ENCODE data around the gene MIPEP.

The MIPEP gene

DNA sequence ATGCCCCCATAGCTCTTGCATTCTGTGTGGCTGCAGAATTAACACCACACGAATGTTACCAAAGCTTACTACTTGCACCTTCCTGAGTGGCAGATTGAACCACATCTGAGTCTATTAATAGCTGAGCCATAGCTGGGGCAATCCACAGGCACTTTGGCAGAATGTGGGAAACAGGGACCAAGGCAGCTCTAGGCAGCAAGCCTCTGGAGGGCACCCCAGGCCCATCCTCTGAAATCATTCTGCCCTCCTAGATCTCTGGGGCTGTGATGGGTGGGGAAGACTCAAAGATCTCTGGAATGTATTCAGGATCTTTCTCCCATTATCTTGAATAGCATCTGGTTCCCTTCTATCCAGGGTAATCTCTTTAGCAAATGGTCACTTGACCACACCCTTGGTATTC, 179.7 kb downstream of the MIPEP start:
- Mint-ChIP-seq H3K27me3 (ENCODE audit: low read depth) (no peaks in the 10 kb centered on the region), H3K4me1 (peaks cover 19% of the 10 kb centered on the region), H3K4me3 (no peak overlapping the region), H3K9me3 (peaks cover 18% of the 10 kb centered on the region), H3K36me3 (ENCODE audit: low read depth) (no peaks in the 10 kb centered on the region), H3K27ac (no peak overlapping the region)
- TF ChIP-seq, protein P1, sequence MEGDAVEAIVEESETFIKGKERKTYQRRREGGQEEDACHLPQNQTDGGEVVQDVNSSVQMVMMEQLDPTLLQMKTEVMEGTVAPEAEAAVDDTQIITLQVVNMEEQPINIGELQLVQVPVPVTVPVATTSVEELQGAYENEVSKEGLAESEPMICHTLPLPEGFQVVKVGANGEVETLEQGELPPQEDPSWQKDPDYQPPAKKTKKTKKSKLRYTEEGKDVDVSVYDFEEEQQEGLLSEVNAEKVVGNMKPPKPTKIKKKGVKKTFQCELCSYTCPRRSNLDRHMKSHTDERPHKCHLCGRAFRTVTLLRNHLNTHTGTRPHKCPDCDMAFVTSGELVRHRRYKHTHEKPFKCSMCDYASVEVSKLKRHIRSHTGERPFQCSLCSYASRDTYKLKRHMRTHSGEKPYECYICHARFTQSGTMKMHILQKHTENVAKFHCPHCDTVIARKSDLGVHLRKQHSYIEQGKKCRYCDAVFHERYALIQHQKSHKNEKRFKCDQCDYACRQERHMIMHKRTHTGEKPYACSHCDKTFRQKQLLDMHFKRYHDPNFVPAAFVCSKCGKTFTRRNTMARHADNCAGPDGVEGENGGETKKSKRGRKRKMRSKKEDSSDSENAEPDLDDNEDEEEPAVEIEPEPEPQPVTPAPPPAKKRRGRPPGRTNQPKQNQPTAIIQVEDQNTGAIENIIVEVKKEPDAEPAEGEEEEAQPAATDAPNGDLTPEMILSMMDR (IDR thresholded peaks at IDR 0.05; ENCODE audit: unreplicated experiment in 3 of 3) = no peak

DNA sequence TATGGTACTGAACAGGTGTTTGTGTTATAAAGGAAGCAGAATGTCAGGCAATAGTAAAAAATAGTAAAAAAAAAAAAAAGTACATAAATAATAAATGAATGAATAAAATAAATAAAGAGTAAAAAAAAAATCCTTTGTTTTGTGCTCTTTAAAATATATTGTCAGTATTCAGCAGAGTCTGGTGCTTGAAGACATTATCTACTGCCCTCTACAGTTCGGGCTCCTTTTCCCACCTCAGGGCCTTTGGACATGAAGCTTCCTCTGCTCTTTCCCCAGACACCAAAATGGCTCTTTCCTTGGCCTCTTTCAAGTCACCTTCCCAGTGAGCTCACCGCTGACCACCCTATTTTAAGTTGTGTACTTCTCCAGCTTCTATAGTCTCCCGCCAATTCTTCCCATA, 181.5 kb downstream of the MIPEP start:
- no peaks in the 10 kb centered on the region for H3K36me3 Mint-ChIP-seq (ENCODE audit: low read depth)
- H3K27ac Mint-ChIP-seq = no peak overlapping the region
- H3K27me3 Mint-ChIP-seq (ENCODE audit: low read depth) = no peaks in the 10 kb centered on the region
- H3K4me1 Mint-ChIP-seq = peaks cover 34% of the 10 kb centered on the region
- no peak overlapping the region for H3K4me3 Mint-ChIP-seq
- TF ChIP-seq, protein P1 (IDR thresholded peaks at IDR 0.05; ENCODE audit: unreplicated experiment in 3 of 3) = no peak
- H3K9me3 Mint-ChIP-seq = peaks cover 6% of the 10 kb centered on the region

DNA sequence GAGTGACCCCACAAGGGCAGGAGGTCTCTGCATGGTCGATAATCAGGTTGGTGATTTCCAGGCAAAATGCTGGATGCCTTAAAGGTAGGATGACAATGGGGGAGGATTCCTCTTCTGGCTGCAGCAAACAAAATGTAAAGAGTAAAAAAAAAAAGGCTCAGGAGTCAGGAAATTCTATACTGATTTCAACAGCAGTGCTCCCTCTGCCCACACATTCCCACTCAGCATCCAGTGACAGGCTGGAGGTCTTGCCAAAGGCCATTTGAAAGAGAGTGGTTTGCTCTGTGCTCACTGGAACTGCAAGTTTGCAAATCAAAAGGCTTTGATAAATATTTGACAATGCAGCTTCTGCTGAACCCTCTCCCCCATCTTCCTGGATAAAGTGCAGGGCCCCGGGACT, 183.6 kb downstream of the MIPEP start:
- H3K36me3 Mint-ChIP-seq (ENCODE audit: low read depth) = no peaks in the 10 kb centered on the region
- H3K9me3 Mint-ChIP-seq = no peaks in the 10 kb centered on the region
- H3K27me3 Mint-ChIP-seq (ENCODE audit: low read depth) = no peaks in the 10 kb centered on the region
- peaks cover 53% of the 10 kb centered on the region for H3K4me1 Mint-ChIP-seq
- H3K4me3 Mint-ChIP-seq = no peak overlapping the region
- TF ChIP-seq, protein P1 (IDR thresholded peaks at IDR 0.05; ENCODE audit: unreplicated experiment in 3 of 3) = no peak
- H3K27ac Mint-ChIP-seq = peak overlapping the region; percentile 73 to 86 (median 84)

DNA sequence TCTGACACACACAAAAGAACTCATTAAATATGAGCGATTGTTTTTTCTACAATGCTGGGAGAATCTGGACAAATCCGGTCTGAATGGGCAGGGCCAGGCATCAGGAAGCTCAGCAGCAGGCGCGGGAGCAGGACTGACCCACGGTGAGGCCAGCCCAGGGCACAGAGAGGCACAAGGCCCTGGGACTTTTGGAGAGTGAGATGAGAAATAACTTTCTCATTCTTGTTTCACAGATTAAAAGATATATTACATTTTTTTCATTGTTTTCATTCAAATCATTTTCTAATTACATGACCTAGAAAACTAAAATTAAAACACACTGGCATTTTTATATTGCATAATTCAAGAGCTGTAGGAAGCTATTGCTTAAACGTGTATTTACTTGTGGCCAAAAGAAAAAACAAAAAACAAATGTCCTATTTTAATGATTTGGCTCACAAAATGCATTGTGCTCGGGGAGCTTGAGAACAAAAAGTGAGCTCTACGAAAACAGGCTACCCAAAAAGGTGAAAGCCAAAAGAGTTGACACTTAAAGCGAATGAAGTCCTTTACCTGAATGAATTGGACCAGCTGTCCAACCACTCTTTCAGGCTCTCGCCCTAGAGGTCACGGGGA, 185.8 kb downstream of the MIPEP start:
- H3K27ac Mint-ChIP-seq = peak overlapping the region; percentile 66 to 73 (median 72)
- H3K27me3 Mint-ChIP-seq (ENCODE audit: low read depth) = peaks cover 3% of the 10 kb centered on the region
- no peak overlapping the region for H3K4me3 Mint-ChIP-seq
- H3K36me3 Mint-ChIP-seq (ENCODE audit: low read depth) = no peaks in the 10 kb centered on the region
- H3K4me1 Mint-ChIP-seq = peaks cover 62% of the 10 kb centered on the region
- TF ChIP-seq, protein P1 (IDR thresholded peaks at IDR 0.05; ENCODE audit: unreplicated experiment in 3 of 3) = no peak
- H3K9me3 Mint-ChIP-seq = no peaks in the 10 kb centered on the region

DNA sequence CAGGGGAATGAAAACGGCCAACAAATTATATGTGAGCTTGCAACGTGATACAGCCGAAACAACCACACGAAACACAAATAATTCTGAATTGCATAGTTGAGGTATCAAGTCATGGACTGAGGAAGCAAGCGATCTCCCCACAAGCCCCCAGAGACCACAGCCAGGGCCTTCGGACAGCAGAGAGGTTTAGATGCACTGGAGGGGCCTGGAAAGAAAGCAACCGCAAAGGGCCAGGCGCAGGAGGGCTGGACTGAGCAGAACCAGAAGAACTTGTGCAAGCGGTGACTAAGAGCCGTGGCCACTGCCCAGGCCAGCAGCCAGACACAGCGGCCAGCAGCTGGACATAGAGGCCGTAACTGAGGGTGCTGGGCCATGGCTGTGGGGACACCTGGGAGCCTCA, 187.6 kb downstream of the MIPEP start:
- Mint-ChIP-seq H3K4me3 (peak overlapping the region in 2 of 3 experiments; percentile 14 to 44), H3K27me3 (ENCODE audit: low read depth) (peaks cover 3% of the 10 kb centered on the region), H3K27ac (peak overlapping the region; percentile 80 to 90 (median 86)), H3K36me3 (ENCODE audit: low read depth) (no peaks in the 10 kb centered on the region), H3K9me3 (no peaks in the 10 kb centered on the region), H3K4me1 (peaks cover 69% of the 10 kb centered on the region)
- TF ChIP-seq, protein P1 (IDR thresholded peaks at IDR 0.05; ENCODE audit: unreplicated experiment in 3 of 3) = no peak

DNA sequence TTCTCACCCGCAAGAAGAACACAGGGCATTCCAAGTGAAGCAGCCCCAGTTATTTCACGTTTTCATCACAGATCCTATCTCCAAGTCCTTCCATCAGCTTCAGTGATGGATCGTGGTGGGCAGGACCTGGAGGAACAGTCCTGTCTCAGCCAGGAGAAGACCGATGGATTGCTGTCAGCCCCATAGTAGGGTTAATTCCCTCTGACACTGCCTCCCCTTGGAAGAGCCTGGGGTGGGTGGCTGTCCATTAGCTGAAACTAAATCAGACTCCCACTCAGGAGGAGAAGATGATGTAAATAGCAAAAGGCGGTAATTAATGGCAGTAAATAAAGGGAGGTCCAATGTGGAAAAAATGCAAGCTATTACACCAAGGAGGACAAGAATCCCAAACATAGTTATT, 188.0 kb downstream of the MIPEP start:
- Mint-ChIP-seq H3K4me1 (peaks cover 72% of the 10 kb centered on the region), H3K27ac (peak overlapping the region; percentile 80 to 90 (median 86)), H3K9me3 (no peaks in the 10 kb centered on the region), H3K36me3 (ENCODE audit: low read depth) (no peaks in the 10 kb centered on the region), H3K4me3 (peak overlapping the region in 1 of 3 experiments; percentile 44), H3K27me3 (ENCODE audit: low read depth) (peaks cover 3% of the 10 kb centered on the region)
- TF ChIP-seq, protein P1 (IDR thresholded peaks at IDR 0.05; ENCODE audit: unreplicated experiment in 3 of 3) = no peak

All from nephron (organoid).